Right cardiac atrium (tissue), 5 donors: ENCODE data around the gene B3GNT7. TPM values are rescaled to one million over a fixed set of nuclear protein-coding genes. Genes with fewer than 3 reads are reported as not detected.

Experiments
- ATAC-seq, 2 donors: fragments of 200-7000 bp; cut with Tn5 transposase; one replicate each; pipeline versions ENCODE4 v1.8.0 to v1.9.1; 2020; ENCODE audit warnings: moderate library complexity in 2 of 2, mild to moderate bottlenecking in 1 of 2
- DNase-seq, 3 donors: peaks; one replicate each; pipeline ENCODE4 v3.0.0-alpha.2; 2020
- H3K27ac ChIP-seq: one replicate; pipeline ENCODE4 v1.5.1; 2013; ENCODE audit warnings: mild to moderate bottlenecking, low read length, control low read depth, moderate library complexity
- H3K27me3 ChIP-seq: one replicate; pipeline ENCODE4 v1.6.1; 2013; ENCODE audit not compliant: control insufficient read depth, insufficient read depth
- H3K4me1 ChIP-seq: one replicate; pipeline ENCODE4 v1.6.1; 2013; ENCODE audit warnings: low read length; ENCODE audit not compliant: control insufficient read depth, insufficient read depth
- H3K4me3 ChIP-seq: one replicate; pipeline ENCODE4 v1.5.1; 2013; ENCODE audit warnings: low read length, control low read depth
- H3K9me3 ChIP-seq: one replicate; pipeline ENCODE4 v1.6.1; 2013; ENCODE audit warnings: low read length; ENCODE audit not compliant: control insufficient read depth
- WGBS: extraction: QIAGEN DNeasy Blood & Tissue Kit; methylation state at CpG from one replicate; pipeline ENCODE4 v1.1.7; 2013; 5-methylcytosine and 5-hydroxymethylcytosine counted together
- intact Hi-C, 4 donors: fragments of 100-400 bp; cut with DNase I; formaldehyde crosslinking; loops; one replicate each; pipeline versions ENCODE4 v1.11.0 to v1.14.0; 2022 to 2023
- microRNA-seq, 2 donors: library from miRNA; unstranded; fragments of <30 nt; microRNA quantifications; one replicate each; pipeline ENCODE4 v1.2.0, GENCODE V29; 2020 to 2021
- polyA plus RNA-seq: library from polyadenylated mRNA; stranded (reverse); fragments of 200-250 nt; gene quantifications from one replicate; pipeline ENCODE4 v1.2.3, GENCODE V29; 2013
- total RNA-seq, 4 donors: library from RNA; stranded (reverse); fragmentation: NEBNext Ultra II Directional; extraction: Animal tissue kit (Norgen Biotek cat#: 25700); gene quantifications; one replicate each; pipeline ENCODE4 v1.2.1, GENCODE V29; 2021
- donor health status: healthy with polysubstance abuse.
- donor health status: DM: no; HTN: yes; CAD: no.
- donor health status: DM: no; HTN: no; CAD: no.
- donor health status: DM: no; HTN: yes; CAD: no; lungs with severe emphysema.
- donor health status: DM: yes; HTN: yes; CAD: no.

Gene B3GNT7
- total and polyA plus RNA-seq, 5 donors: 2.5 to 7.3 (median 5.9) TPM

GRCh38 chr2:231431606-231432005 lies 36.1 kb downstream of the B3GNT7 start:
- Histone ChIP-seq H3K4me1 (no peaks in the 10 kb centered on the region), H3K27ac (no peak overlapping the region), H3K27me3 (no peaks in the 10 kb centered on the region), H3K4me3 (no peak overlapping the region), H3K9me3 (no peaks in the 10 kb centered on the region)
- ATAC-seq: no peak
- DNase-seq: no peak
- 96% methylated on average over 4 of the region's 4 CpGs for WGBS
- intact Hi-C loops: no loop called here

DNA sequence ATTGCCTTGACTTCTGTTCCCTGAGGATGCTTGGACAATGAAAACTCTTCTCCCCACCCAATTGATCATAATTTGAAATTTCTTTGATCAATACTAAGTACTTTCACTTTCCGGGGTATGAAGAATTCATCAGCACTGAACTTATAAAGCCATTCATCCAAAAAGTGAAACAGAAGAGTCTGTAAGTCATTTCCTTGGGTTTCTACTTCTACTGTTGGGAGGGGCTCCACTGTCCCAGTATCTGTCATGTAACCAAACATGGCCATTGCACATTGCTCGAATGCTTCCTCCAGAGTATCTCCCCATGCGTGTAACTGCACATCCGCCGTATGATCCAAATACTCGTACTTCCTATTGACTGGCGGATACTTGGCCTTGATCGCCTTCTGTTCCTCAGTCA lies 38.5 kb downstream of the B3GNT7 start:
- no peak overlapping the region for H3K27ac ChIP-seq
- H3K4me3 ChIP-seq: no peak overlapping the region
- no peaks in the 10 kb centered on the region for H3K9me3 ChIP-seq
- 77% methylated on average over 8 of the region's 8 CpGs for WGBS
- no peaks in the 10 kb centered on the region for H3K27me3 ChIP-seq
- intact Hi-C loops: no loop called here
- H3K4me1 ChIP-seq: no peaks in the 10 kb centered on the region
- DNase-seq: no peak
- no peak for ATAC-seq

DNA sequence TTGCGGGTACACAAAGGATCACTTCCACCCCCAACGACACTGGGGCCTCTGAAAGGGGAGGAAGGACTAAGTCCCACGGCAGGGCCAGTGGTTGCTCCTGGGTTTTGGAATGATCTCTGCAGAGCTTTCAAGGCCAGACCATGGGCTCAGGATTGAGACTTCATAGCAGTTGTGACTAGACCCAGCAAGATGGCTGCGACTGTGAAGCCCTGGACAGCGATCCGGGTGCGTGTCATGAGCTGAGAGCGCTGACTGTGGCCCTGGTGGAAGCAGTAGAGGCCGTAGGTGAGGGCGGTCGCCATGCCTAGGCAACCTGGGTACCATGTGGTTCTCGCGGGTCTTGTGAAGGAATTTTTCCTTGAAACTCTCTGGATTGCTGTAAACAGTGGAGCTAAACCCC lies 41.4 kb downstream of the B3GNT7 start:
- Histone ChIP-seq H3K4me1 (no peaks in the 10 kb centered on the region), H3K4me3 (no peak overlapping the region), H3K9me3 (no peaks in the 10 kb centered on the region), H3K27me3 (no peaks in the 10 kb centered on the region), H3K27ac (no peak overlapping the region)
- DNase-seq: no peak
- whole genome bisulfite sequencing: 89% methylated on average over 13 of the region's 13 CpGs
- intact Hi-C loops: no loop called here
- ATAC-seq: no peak

- Histone ChIP-seq H3K27ac (no peak overlapping the region), H3K27me3 (no peaks in the 10 kb centered on the region), H3K4me3 (no peak overlapping the region), H3K9me3 (no peaks in the 10 kb centered on the region), H3K4me1 (no peaks in the 10 kb centered on the region)
- no peak for ATAC-seq
- intact Hi-C loops: loop anchor here in 2 of 4 donors (5.0 to 10.0 kb wide), 2 partner anchors 222 to 345 kb away; no protein-coding TSS in a partner anchor
- no peak for DNase-seq
- 91% methylated on average over 4 of the region's 4 CpGs for WGBS
These were observed 54.1 kb downstream of the B3GNT7 start for GRCh38 chr2:231449503-231450054.

DNA sequence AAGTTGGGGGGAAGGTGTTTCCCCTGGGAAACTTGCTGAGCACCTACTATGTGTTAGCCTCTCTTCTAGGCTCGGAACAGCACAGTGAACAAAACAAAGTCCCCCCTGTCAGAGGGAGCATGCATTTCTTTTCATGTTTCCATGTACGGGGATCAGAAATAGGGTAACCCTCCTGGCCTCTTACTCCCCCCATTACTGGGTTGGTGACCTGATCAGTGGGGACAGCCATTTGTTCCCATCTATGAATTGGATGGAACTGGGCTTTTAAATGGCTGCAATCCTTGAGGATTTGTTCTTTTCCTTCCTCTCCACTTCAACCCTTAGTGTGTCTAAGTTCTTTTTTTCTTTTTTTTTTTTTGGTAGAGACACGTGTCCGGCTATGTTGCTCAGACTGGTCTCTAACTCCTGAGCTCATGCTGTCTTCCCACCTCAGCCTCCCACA lies 55.1 kb downstream of the B3GNT7 start:
- ATAC-seq (no peak), DNase-seq (no peak)
- Histone ChIP-seq H3K4me3 (no peak overlapping the region), H3K4me1 (no peaks in the 10 kb centered on the region), H3K27ac (no peak overlapping the region), H3K27me3 (no peaks in the 10 kb centered on the region), H3K9me3 (no peaks in the 10 kb centered on the region)
- 92% methylated on average over 4 of the region's 4 CpGs for WGBS
- intact Hi-C loops: loop anchor here in 2 of 4 donors (5.0 to 10.0 kb wide), 2 partner anchors 223 to 346 kb away; no protein-coding TSS in a partner anchor

Small RNAs within 50 kb of the gene (microRNA-seq; reads per million reads assigned to microRNA genes)
- gene MIR4777: 0 reads per million in 2 donors

Other genes with a start within 250 kb of the B3GNT7 start
- 1 to 10 TPM; 3.5 to 6.8 (median 3.8) TPM for gene ARMC9, start 197.1 kb upstream of the B3GNT7 start, total RNA-seq
- 1.3 TPM for gene ARMC9, start 197.1 kb upstream of the B3GNT7 start, polyA plus RNA-seq
- gene NCL, start 68.8 kb downstream of the B3GNT7 start, total RNA-seq: 100 to 1,000 TPM; 251 to 327 (median 267) TPM
- gene NCL, start 68.8 kb downstream of the B3GNT7 start, polyA plus RNA-seq: 122 TPM
- gene NMUR1, start 134.7 kb downstream of the B3GNT7 start, total RNA-seq: 1 to 10 TPM in 2 of 4 donors, under 1 TPM in 2; 0.50 to 1.9 (median 1.00) TPM
- gene NMUR1, start 134.7 kb downstream of the B3GNT7 start, polyA plus RNA-seq: 1.0 TPM
- gene TEX44, start 197.2 kb downstream of the B3GNT7 start, total RNA-seq: not detected
- gene TEX44, start 197.2 kb downstream of the B3GNT7 start, polyA plus RNA-seq: not detected